NCI-H1417 (cell line): ENCODE data around the gene SH3BP5L.

Source experiments
- DNase-seq, 3 experiments: peaks; one replicate each; lab custom pipeline; 2025; lab: John Stamatoyannopoulos, UW

SH3BP5L gene

GRCh38 chr1:248825909-248826760, at the start of gene SH3BP5L:
Gene SH3BP5L (minus strand): TSS chr1:248825915. CDS start chr1:248824935, 980 bp downstream.
- peak; percentile 78 to 98 (median 97) for DNase-seq

GRCh38 chr1:248873993-248874533, 48.3 kb upstream of the SH3BP5L start:
- DNase-seq = peak; percentile 66 to 99 (median 96)

- DNase-seq = peak; percentile 87 to 99 (median 94)
Measured at GRCh38 chr1:248873409-248873992, 47.8 kb upstream of the SH3BP5L start.

- peak; percentile 46 to 91 (median 84) for DNase-seq
Measured at GRCh38 chr1:248872752-248873408, 47.2 kb upstream of the SH3BP5L start.

GRCh38 chr1:248871837-248872401, 46.2 kb upstream of the SH3BP5L start:
- DNase-seq = peak in 1 of 3 experiments; percentile 42

- peak; percentile 70 to 94 (median 90) for DNase-seq
Measured at GRCh38 chr1:248862998-248863881, 37.5 kb upstream of the SH3BP5L start.

GRCh38 chr1:248862695-248862997, 36.9 kb upstream of the SH3BP5L start:
- DNase-seq = no peak

GRCh38 chr1:248861616-248862015, 35.9 kb upstream of the SH3BP5L start:
- no peak for DNase-seq

GRCh38 chr1:248860007-248860406, 34.3 kb upstream of the SH3BP5L start:
- no peak for DNase-seq

GRCh38 chr1:248858891-248859889, 33.5 kb upstream of the SH3BP5L start, which contains the start of gene ZNF692:
Gene ZNF692 (minus strand): TSS chr1:248859085. CDS start chr1:248858309, 776 bp downstream.
- DNase-seq = peak; percentile 89 to 97 (median 93)

GRCh38 chr1:248858096-248858890, 32.6 kb upstream of the SH3BP5L start:
- peak; percentile 37 to 92 (median 85) for DNase-seq

GRCh38 chr1:248857749-248858095, 32.0 kb upstream of the SH3BP5L start:
- no peak for DNase-seq

- no peak for DNase-seq
Measured at GRCh38 chr1:248857201-248857600, 31.5 kb upstream of the SH3BP5L start.

- no peak for DNase-seq
Measured at GRCh38 chr1:248856176-248856575, 30.5 kb upstream of the SH3BP5L start.

- no peak for DNase-seq
Measured at GRCh38 chr1:248855580-248855979, 29.9 kb upstream of the SH3BP5L start.

- DNase-seq = no peak
Measured at GRCh38 chr1:248853663-248854375, 28.1 kb upstream of the SH3BP5L start.

- no peak for DNase-seq
Measured at GRCh38 chr1:248852481-248853405, 27.0 kb upstream of the SH3BP5L start.
